CD4-positive, alpha-beta T cell treated with Interleukin-6 for 4 hours (primary cell): ENCODE measurements around the gene WHRN.

Experiments used
- DNase-seq: peaks from one replicate; pipeline ENCODE4 v3.0.0-alpha.2; 2020; ENCODE audit warnings: mixed read lengths

Gene WHRN

GRCh38 chr9:114446036-114446435 is 59.2 kb downstream of the WHRN start:
- DNase-seq: no peak

- DNase-seq: no peak
Observed at GRCh38 chr9:114445616-114446015, 59.7 kb downstream of the WHRN start.

GRCh38 chr9:114442022-114442421 is 63.3 kb downstream of the WHRN start:
- no peak for DNase-seq

GRCh38 chr9:114437401-114437893 is 67.8 kb downstream of the WHRN start:
- no peak for DNase-seq

GRCh38 chr9:114434878-114435311 is 70.4 kb downstream of the WHRN start:
- DNase-seq: no peak

GRCh38 chr9:114433720-114434255 is 71.5 kb downstream of the WHRN start:
- no peak for DNase-seq

- no peak for DNase-seq
Observed at GRCh38 chr9:114433086-114433485, 72.2 kb downstream of the WHRN start.

- no peak for DNase-seq
Observed at GRCh38 chr9:114432323-114433067, 72.8 kb downstream of the WHRN start.

- no peak for DNase-seq
Observed at GRCh38 chr9:114431770-114432169, 73.5 kb downstream of the WHRN start.

- no peak for DNase-seq
Observed at GRCh38 chr9:114431003-114431402, 74.3 kb downstream of the WHRN start.

- DNase-seq: no peak
Observed at GRCh38 chr9:114430457-114430856, 74.8 kb downstream of the WHRN start.

- DNase-seq: no peak
Observed at GRCh38 chr9:114429488-114429887, 75.8 kb downstream of the WHRN start.

- no peak for DNase-seq
Observed at GRCh38 chr9:114428466-114428865, 76.8 kb downstream of the WHRN start.

- DNase-seq: no peak
Observed at GRCh38 chr9:114427644-114428043, 77.6 kb downstream of the WHRN start.

- DNase-seq: no peak
Observed at GRCh38 chr9:114426046-114426948, 79.0 kb downstream of the WHRN start.

- no peak for DNase-seq
Observed at GRCh38 chr9:114425126-114425525, 80.1 kb downstream of the WHRN start.

- no peak for DNase-seq
Observed at GRCh38 chr9:114424126-114424525, 81.1 kb downstream of the WHRN start.

GRCh38 chr9:114423181-114423580 is 82.1 kb downstream of the WHRN start:
- DNase-seq: no peak

- DNase-seq: no peak
Observed at GRCh38 chr9:114421147-114421546, 84.1 kb downstream of the WHRN start.

GRCh38 chr9:114419796-114420195 is 85.5 kb downstream of the WHRN start:
- DNase-seq: no peak

GRCh38 chr9:114418053-114418452 is 87.2 kb downstream of the WHRN start:
- DNase-seq: no peak

- no peak for DNase-seq
Observed at GRCh38 chr9:114417511-114417910, 87.8 kb downstream of the WHRN start.

GRCh38 chr9:114416906-114417305 is 88.4 kb downstream of the WHRN start:
- DNase-seq: no peak

- DNase-seq: no peak
Observed at GRCh38 chr9:114416290-114416689, 89.0 kb downstream of the WHRN start.
